BE2C (cell line): ENCODE measurements around the gene HTRA1.

Experiments used
- DNase-seq: peaks from one replicate; pipeline ENCODE4 v3.0.0-alpha.2; 2020
- H3K27me3 ChIP-seq: fragments of 250-450 bp; sonication (Bioruptor Pico); 2 replicates; pipeline ENCODE4 v1.5.1; 2020; ENCODE audit warnings: mild to moderate bottlenecking
- H3K36me3 ChIP-seq: fragments of 250-450 bp; sonication (Bioruptor Pico); 2 replicates; pipeline ENCODE4 v1.5.1; 2020; ENCODE audit warnings: mild to moderate bottlenecking
- H3K4me1 ChIP-seq: fragments of 250-450 bp; sonication (Bioruptor Pico); 2 replicates; pipeline ENCODE4 v1.5.1; 2020
- H3K4me3 ChIP-seq: 2 replicates; pipeline ENCODE4 v1.5.1; 2011; ENCODE audit warnings: low read depth, low read length
- H3K9me3 ChIP-seq: fragments of 250-450 bp; sonication (Bioruptor Pico); 2 replicates; pipeline ENCODE4 v1.5.1; 2020
- CTCF ChIP-seq: IDR thresholded peaks from 2 replicates; pipeline ENCODE4 v1.5.1; 2012; ENCODE audit warnings: mild to moderate bottlenecking, low read depth, low read length

Gene HTRA1

GRCh38 chr10:122421054-122421625 is 40.2 kb upstream of the HTRA1 start:
- H3K36me3 ChIP-seq: no peaks in the 10 kb centered on the region
- no peaks in the 10 kb centered on the region for H3K9me3 ChIP-seq
- DNase-seq: no peak
- H3K4me1 ChIP-seq: no peaks in the 10 kb centered on the region
- H3K4me3 ChIP-seq: no peak overlapping the region
- no peaks in the 10 kb centered on the region for H3K27me3 ChIP-seq
- no peak for TF ChIP-seq CTCF

- no peak overlapping the region for H3K4me3 ChIP-seq
- H3K36me3 ChIP-seq: no peaks in the 10 kb centered on the region
- no peaks in the 10 kb centered on the region for H3K4me1 ChIP-seq
- no peak for TF ChIP-seq CTCF
- H3K27me3 ChIP-seq: no peaks in the 10 kb centered on the region
- no peak for DNase-seq
- H3K9me3 ChIP-seq: no peaks in the 10 kb centered on the region
Measured at GRCh38 chr10:122421742-122422141, 39.6 kb upstream of the HTRA1 start.

GRCh38 chr10:122422266-122422989 is 38.9 kb upstream of the HTRA1 start:
- no peaks in the 10 kb centered on the region for H3K4me1 ChIP-seq
- no peaks in the 10 kb centered on the region for H3K36me3 ChIP-seq
- TF ChIP-seq CTCF: no peak
- no peak for DNase-seq
- no peaks in the 10 kb centered on the region for H3K9me3 ChIP-seq
- H3K4me3 ChIP-seq: no peak overlapping the region
- H3K27me3 ChIP-seq: no peaks in the 10 kb centered on the region

GRCh38 chr10:122424059-122424458 is 37.3 kb upstream of the HTRA1 start:
- Histone ChIP-seq H3K4me1 (no peaks in the 10 kb centered on the region), H3K27me3 (no peaks in the 10 kb centered on the region), H3K4me3 (no peak overlapping the region), H3K9me3 (no peaks in the 10 kb centered on the region), H3K36me3 (no peaks in the 10 kb centered on the region)
- no peak for DNase-seq
- TF ChIP-seq CTCF: no peak

- no peak for DNase-seq
- Histone ChIP-seq H3K4me1 (no peaks in the 10 kb centered on the region), H3K4me3 (no peak overlapping the region), H3K36me3 (no peaks in the 10 kb centered on the region), H3K27me3 (no peaks in the 10 kb centered on the region), H3K9me3 (no peaks in the 10 kb centered on the region)
- no peak for TF ChIP-seq CTCF
Measured at GRCh38 chr10:122426829-122427228, 34.5 kb upstream of the HTRA1 start.

GRCh38 chr10:122427280-122427679 is 34.1 kb upstream of the HTRA1 start:
- no peak overlapping the region for H3K4me3 ChIP-seq
- TF ChIP-seq CTCF: no peak
- H3K36me3 ChIP-seq: no peaks in the 10 kb centered on the region
- no peaks in the 10 kb centered on the region for H3K4me1 ChIP-seq
- DNase-seq: no peak
- H3K27me3 ChIP-seq: no peaks in the 10 kb centered on the region
- H3K9me3 ChIP-seq: no peaks in the 10 kb centered on the region
